Neural cell (in vitro differentiated cells): Measurements from ENCODE around the gene CALCR. TPM values are rescaled to one million over a fixed set of nuclear protein-coding genes. Genes with fewer than 3 reads are reported as not detected.

Experiments used
- H2AFZ ChIP-seq: fragments of 200-600, 300-800 bp; sonication (generic), shearing (Covaris generic); 2 replicates; pipeline ENCODE4 v1.6.0; 2014; ENCODE audit warnings: low read depth, mild to moderate bottlenecking, antibody characterized with exemption, low read length, moderate library complexity
- H3F3A ChIP-seq: fragments of 200-600 bp; shearing (Covaris generic); 2 replicates; pipeline ENCODE4 v1.6.1; 2016; ENCODE audit warnings: mild to moderate bottlenecking, moderate library complexity, mixed read lengths, antibody characterized with exemption, low read length; ENCODE audit not compliant: insufficient read depth, poor library complexity, severe bottlenecking
- H3K27ac ChIP-seq: fragments of 200-600, 300-800 bp; sonication (generic), shearing (Covaris generic); 2 replicates; pipeline ENCODE4 v1.5.1; 2014; ENCODE audit warnings: mild to moderate bottlenecking, low read length, moderate library complexity
- H3K27me3 ChIP-seq: fragments of 300-800, 200-600 bp; sonication (generic), shearing (Covaris generic); 2 replicates; pipeline ENCODE4 v1.6.0; 2014; ENCODE audit warnings: mild to moderate bottlenecking, low read depth, low read length, moderate library complexity; ENCODE audit not compliant: insufficient read depth
- H3K36me3 ChIP-seq: fragments of 300-800, 200-600 bp; sonication (generic), shearing (Covaris generic); 2 replicates; pipeline ENCODE4 v1.5.1; 2014; ENCODE audit warnings: mild to moderate bottlenecking, antibody characterized with exemption, low read length, moderate library complexity; ENCODE audit not compliant: insufficient read depth
- H3K4me2 ChIP-seq: fragments of 300-800, 200-600 bp; sonication (generic), shearing (Covaris generic); 2 replicates; pipeline ENCODE4 v1.6.0; 2014; ENCODE audit warnings: mild to moderate bottlenecking, low read length
- H3K4me3 ChIP-seq: fragments of 300-800, 200-600 bp; sonication (generic), shearing (Covaris generic); 2 replicates; pipeline ENCODE4 v1.5.1; 2014; ENCODE audit warnings: mild to moderate bottlenecking, low read length, moderate library complexity
- H3K79me2 ChIP-seq: fragments of 200-600 bp; shearing (Covaris generic); replicated peaks from 2 replicates; pipeline ENCODE4 v1.6.0; 2014; ENCODE audit warnings: mild to moderate bottlenecking, low read length, moderate library complexity; ENCODE audit not compliant: insufficient read depth
- H3K9ac ChIP-seq: fragments of 300-800, 200-600 bp; sonication (generic), shearing (Covaris generic); 2 replicates; pipeline ENCODE4 v1.6.1; 2016; ENCODE audit warnings: mild to moderate bottlenecking, low read length, mixed read lengths
- H3K9me2 ChIP-seq: fragments of 200-600 bp; shearing (Covaris generic); 2 replicates; pipeline ENCODE4 v1.6.1; 2016; ENCODE audit warnings: mild to moderate bottlenecking, low read length, mixed read lengths; ENCODE audit not compliant: insufficient read depth
- H3K9me3 ChIP-seq: fragments of 200-600, 300-800 bp; sonication (generic), shearing (Covaris generic); 2 replicates; pipeline ENCODE4 v1.6.1; 2016; ENCODE audit warnings: mild to moderate bottlenecking, mixed run types, low read length, moderate library complexity, mixed read lengths
- H4K20me1 ChIP-seq: fragments of 200-600 bp; shearing (Covaris generic); 2 replicates; pipeline ENCODE4 v1.6.1; 2016; ENCODE audit warnings: mild to moderate bottlenecking, mixed run types; ENCODE audit not compliant: insufficient read depth
- EP300 ChIP-seq: fragments of 450-650 bp; conservative IDR thresholded peaks from 2 replicates; pipeline ENCODE4 v1.6.1; 2014; ENCODE audit warnings: antibody characterized with exemption, mild to moderate bottlenecking, moderate library complexity; ENCODE audit not compliant: poor library complexity, severe bottlenecking
- EZH2 ChIP-seq: fragments of 200-600, 300-800 bp; shearing (Covaris generic), sonication (generic); IDR thresholded peaks from 2 replicates; pipeline ENCODE4 v1.6.1; 2014; ENCODE audit warnings: antibody characterized with exemption, low read length, borderline replicate concordance, mild to moderate bottlenecking; ENCODE audit not compliant: insufficient read depth, poor library complexity, severe bottlenecking
- MXI1 ChIP-seq: fragments of 450-650 bp; conservative IDR thresholded peaks from 2 replicates; pipeline ENCODE4 v1.6.1; 2014; ENCODE audit warnings: antibody characterized with exemption, mild to moderate bottlenecking; ENCODE audit not compliant: poor library complexity, severe bottlenecking
- POLR2AphosphoS5 ChIP-seq: IDR thresholded peaks from 2 replicates; pipeline ENCODE4 v1.6.1; 2012
- RAD21 ChIP-seq: fragments of 450-650 bp; conservative IDR thresholded peaks from 2 replicates; pipeline ENCODE4 v1.6.1; 2014; ENCODE audit warnings: antibody characterized with exemption, mild to moderate bottlenecking, moderate library complexity
- SMC3 ChIP-seq: fragments of 450-650 bp; conservative IDR thresholded peaks from 2 replicates; pipeline ENCODE4 v1.6.1; 2014; ENCODE audit warnings: antibody characterized with exemption, mild to moderate bottlenecking, moderate library complexity; ENCODE audit not compliant: poor library complexity
- TAF1 ChIP-seq: IDR thresholded peaks from 2 replicates; pipeline ENCODE4 v1.6.1; 2012; ENCODE audit warnings: low read depth
- polyA plus RNA-seq: library from polyadenylated mRNA; depleted of rRNA; stranded (reverse); fragments of >200 nt; gene quantifications from 2 replicates; pipeline ENCODE4 v1.2.3, GENCODE V29; 2014
- TF ChIP-seq, protein P1 (sequence below): fragments of 450-650 bp; IDR thresholded peaks from 2 replicates; pipeline ENCODE4 v1.5.1; 2014; ENCODE audit warnings: antibody characterized with exemption, mild to moderate bottlenecking, moderate library complexity; ENCODE audit not compliant: poor library complexity, severe bottlenecking
- TF ChIP-seq, protein P2 (sequence below): IDR thresholded peaks from 2 replicates; pipeline ENCODE4 v1.6.1; 2012; ENCODE audit warnings: borderline replicate concordance

CALCR gene
- polyA plus RNA-seq, 1 donor from 2014 or later = 3.6 TPM

DNA sequence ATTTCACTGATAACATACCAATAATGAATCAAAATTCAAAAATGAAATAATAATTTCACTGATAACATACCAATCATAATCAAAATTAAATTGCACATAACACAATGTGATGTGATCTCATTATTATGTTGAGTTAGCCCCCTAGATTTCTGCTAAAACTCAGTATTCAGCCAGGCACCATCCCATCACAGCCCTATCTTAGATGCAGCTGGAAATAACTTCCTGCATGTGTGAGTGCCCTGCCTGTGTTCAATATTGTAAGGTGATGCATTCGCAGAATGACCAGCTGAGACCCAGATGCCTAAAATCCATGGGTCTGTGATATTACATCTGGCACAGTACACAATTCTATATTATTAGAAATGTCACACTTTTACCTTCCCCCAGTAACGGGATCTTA, 142.4 kb downstream of the CALCR start:
- H3K4me3 ChIP-seq = no peak overlapping the region
- no peaks in the 10 kb centered on the region for H3K9me3 ChIP-seq
- H4K20me1 ChIP-seq = no peaks in the 10 kb centered on the region
- no peaks in the 10 kb centered on the region for H3K36me3 ChIP-seq
- H3K27ac ChIP-seq = no peak overlapping the region
- no peak overlapping the region for H3K9ac ChIP-seq
- H3K79me2 ChIP-seq = no peaks in the 10 kb centered on the region
- no peak overlapping the region for H2AFZ ChIP-seq
- H3K27me3 ChIP-seq = no peaks in the 10 kb centered on the region
- no peak for TF ChIP-seq RAD21
- TF ChIP-seq POLR2AphosphoS5 = no peak
- TF ChIP-seq, protein P1, sequence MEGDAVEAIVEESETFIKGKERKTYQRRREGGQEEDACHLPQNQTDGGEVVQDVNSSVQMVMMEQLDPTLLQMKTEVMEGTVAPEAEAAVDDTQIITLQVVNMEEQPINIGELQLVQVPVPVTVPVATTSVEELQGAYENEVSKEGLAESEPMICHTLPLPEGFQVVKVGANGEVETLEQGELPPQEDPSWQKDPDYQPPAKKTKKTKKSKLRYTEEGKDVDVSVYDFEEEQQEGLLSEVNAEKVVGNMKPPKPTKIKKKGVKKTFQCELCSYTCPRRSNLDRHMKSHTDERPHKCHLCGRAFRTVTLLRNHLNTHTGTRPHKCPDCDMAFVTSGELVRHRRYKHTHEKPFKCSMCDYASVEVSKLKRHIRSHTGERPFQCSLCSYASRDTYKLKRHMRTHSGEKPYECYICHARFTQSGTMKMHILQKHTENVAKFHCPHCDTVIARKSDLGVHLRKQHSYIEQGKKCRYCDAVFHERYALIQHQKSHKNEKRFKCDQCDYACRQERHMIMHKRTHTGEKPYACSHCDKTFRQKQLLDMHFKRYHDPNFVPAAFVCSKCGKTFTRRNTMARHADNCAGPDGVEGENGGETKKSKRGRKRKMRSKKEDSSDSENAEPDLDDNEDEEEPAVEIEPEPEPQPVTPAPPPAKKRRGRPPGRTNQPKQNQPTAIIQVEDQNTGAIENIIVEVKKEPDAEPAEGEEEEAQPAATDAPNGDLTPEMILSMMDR = no peak
- TF ChIP-seq TAF1 = no peak
- no peak for TF ChIP-seq MXI1
- TF ChIP-seq EP300 = no peak
- TF ChIP-seq, protein P2, sequence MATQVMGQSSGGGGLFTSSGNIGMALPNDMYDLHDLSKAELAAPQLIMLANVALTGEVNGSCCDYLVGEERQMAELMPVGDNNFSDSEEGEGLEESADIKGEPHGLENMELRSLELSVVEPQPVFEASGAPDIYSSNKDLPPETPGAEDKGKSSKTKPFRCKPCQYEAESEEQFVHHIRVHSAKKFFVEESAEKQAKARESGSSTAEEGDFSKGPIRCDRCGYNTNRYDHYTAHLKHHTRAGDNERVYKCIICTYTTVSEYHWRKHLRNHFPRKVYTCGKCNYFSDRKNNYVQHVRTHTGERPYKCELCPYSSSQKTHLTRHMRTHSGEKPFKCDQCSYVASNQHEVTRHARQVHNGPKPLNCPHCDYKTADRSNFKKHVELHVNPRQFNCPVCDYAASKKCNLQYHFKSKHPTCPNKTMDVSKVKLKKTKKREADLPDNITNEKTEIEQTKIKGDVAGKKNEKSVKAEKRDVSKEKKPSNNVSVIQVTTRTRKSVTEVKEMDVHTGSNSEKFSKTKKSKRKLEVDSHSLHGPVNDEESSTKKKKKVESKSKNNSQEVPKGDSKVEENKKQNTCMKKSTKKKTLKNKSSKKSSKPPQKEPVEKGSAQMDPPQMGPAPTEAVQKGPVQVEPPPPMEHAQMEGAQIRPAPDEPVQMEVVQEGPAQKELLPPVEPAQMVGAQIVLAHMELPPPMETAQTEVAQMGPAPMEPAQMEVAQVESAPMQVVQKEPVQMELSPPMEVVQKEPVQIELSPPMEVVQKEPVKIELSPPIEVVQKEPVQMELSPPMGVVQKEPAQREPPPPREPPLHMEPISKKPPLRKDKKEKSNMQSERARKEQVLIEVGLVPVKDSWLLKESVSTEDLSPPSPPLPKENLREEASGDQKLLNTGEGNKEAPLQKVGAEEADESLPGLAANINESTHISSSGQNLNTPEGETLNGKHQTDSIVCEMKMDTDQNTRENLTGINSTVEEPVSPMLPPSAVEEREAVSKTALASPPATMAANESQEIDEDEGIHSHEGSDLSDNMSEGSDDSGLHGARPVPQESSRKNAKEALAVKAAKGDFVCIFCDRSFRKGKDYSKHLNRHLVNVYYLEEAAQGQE = no peak
- TF ChIP-seq EZH2 = no peak
- no peak for TF ChIP-seq SMC3
- H3F3A ChIP-seq = no peaks in the 10 kb centered on the region
- no peak overlapping the region for H3K4me2 ChIP-seq
- no peaks in the 10 kb centered on the region for H3K9me2 ChIP-seq

- no peaks in the 10 kb centered on the region for H4K20me1 ChIP-seq
- TF ChIP-seq EZH2 (no peak), RAD21 (no peak), TAF1 (no peak), SMC3 (no peak), EP300 (no peak), POLR2AphosphoS5 (no peak), MXI1 (no peak)
- TF ChIP-seq, protein P2 = no peak
- TF ChIP-seq, protein P1 = no peak
- H3K9ac ChIP-seq = no peak overlapping the region
- no peak overlapping the region for H3K4me2 ChIP-seq
- H3K9me3 ChIP-seq = no peaks in the 10 kb centered on the region
- H3K79me2 ChIP-seq = no peaks in the 10 kb centered on the region
- H3K27me3 ChIP-seq = no peaks in the 10 kb centered on the region
- H3F3A ChIP-seq = no peaks in the 10 kb centered on the region
- no peak overlapping the region for H3K4me3 ChIP-seq
- no peaks in the 10 kb centered on the region for H3K9me2 ChIP-seq
- H2AFZ ChIP-seq = no peak overlapping the region
- H3K27ac ChIP-seq = no peak overlapping the region
- H3K36me3 ChIP-seq = no peaks in the 10 kb centered on the region
Observed at GRCh38 chr7:93430917-93431588, 143.5 kb downstream of the CALCR start.
